WTC11 (cell line): ENCODE data around the gene PMIS2. TPM values are rescaled to one million over a fixed set of nuclear protein-coding genes. Genes with fewer than 3 reads are reported as not detected.

Experiments used
- CBFB ChIP-seq: sonication (generic); formaldehyde crosslinking; IDR thresholded peaks from 2 replicates; pipeline ENCODE4 v1.8.1; 2022; ENCODE audit warnings: mild to moderate bottlenecking, low read depth, missing genetic modification reagents
- CREM ChIP-seq: sonication (generic); formaldehyde crosslinking; IDR thresholded peaks from 2 replicates; pipeline ENCODE4 v1.8.1; 2022; ENCODE audit warnings: mild to moderate bottlenecking, missing genetic modification reagents, moderate library complexity
- E2F1 ChIP-seq: sonication (generic); formaldehyde crosslinking; IDR thresholded peaks from 2 replicates; pipeline ENCODE4 v1.8.0; 2022; ENCODE audit warnings: mild to moderate bottlenecking, missing genetic modification reagents
- E2F4 ChIP-seq: sonication (generic); formaldehyde crosslinking; IDR thresholded peaks from 2 replicates; pipeline ENCODE4 v1.8.1; 2022; ENCODE audit warnings: low read depth, mild to moderate bottlenecking, moderate library complexity, missing genetic modification reagents, borderline replicate concordance
- ELF4 ChIP-seq: sonication (generic); formaldehyde crosslinking; IDR thresholded peaks from 2 replicates; pipeline ENCODE4 v1.8.1; 2022; ENCODE audit warnings: low read depth, mild to moderate bottlenecking, moderate library complexity, missing genetic modification reagents
- EMX1 ChIP-seq: fragments of 250-450 bp; sonication (Bioruptor Pico); IDR thresholded peaks from 2 replicates; pipeline ENCODE4 v1.8.0; 2021; ENCODE audit warnings: mild to moderate bottlenecking
- ETV6 ChIP-seq: sonication (generic); formaldehyde crosslinking; IDR thresholded peaks from 2 replicates; pipeline ENCODE4 v1.8.1; 2022; ENCODE audit warnings: mild to moderate bottlenecking, missing genetic modification reagents
- GABPB1 ChIP-seq: sonication (generic); formaldehyde crosslinking; IDR thresholded peaks from 2 replicates; pipeline ENCODE4 v1.8.1; 2023; ENCODE audit warnings: mild to moderate bottlenecking, missing genetic modification reagents
- IRF2 ChIP-seq: sonication (generic); formaldehyde crosslinking; IDR thresholded peaks from 2 replicates; pipeline ENCODE4 v1.8.0; 2022; ENCODE audit warnings: low read depth, missing genetic modification reagents, borderline replicate concordance
- MXD4 ChIP-seq: fragments of 250-450 bp; sonication (Bioruptor Pico); IDR thresholded peaks from 2 replicates; pipeline ENCODE4 v1.8.0; 2021; ENCODE audit warnings: mild to moderate bottlenecking, moderate library complexity, borderline replicate concordance
- PREB ChIP-seq: sonication (generic); formaldehyde crosslinking; IDR thresholded peaks from 2 replicates; pipeline ENCODE4 v1.8.1; 2022; ENCODE audit warnings: mild to moderate bottlenecking, missing genetic modification reagents, moderate library complexity, borderline replicate concordance
- SOX15 ChIP-seq: fragments of 250-450 bp; sonication (Bioruptor Pico); IDR thresholded peaks from 2 replicates; pipeline ENCODE4 v1.9.0; 2021; ENCODE audit warnings: mild to moderate bottlenecking
- STAT6 ChIP-seq: sonication (generic); formaldehyde crosslinking; conservative IDR thresholded peaks from 2 replicates; pipeline ENCODE4 v1.8.1; 2023; ENCODE audit warnings: mild to moderate bottlenecking, low read depth, missing genetic modification reagents, moderate library complexity
- TEAD1 ChIP-seq: sonication (generic); formaldehyde crosslinking; IDR thresholded peaks from 2 replicates; pipeline ENCODE4 v1.8.0; 2022; ENCODE audit warnings: mild to moderate bottlenecking, missing genetic modification reagents
- TP53 ChIP-seq: sonication (generic); formaldehyde crosslinking; IDR thresholded peaks from 2 replicates; pipeline ENCODE4 v1.8.1; 2023; ENCODE audit warnings: mild to moderate bottlenecking, missing genetic modification reagents
- ZBTB21 ChIP-seq: sonication (generic); formaldehyde crosslinking; IDR thresholded peaks from 2 replicates; pipeline ENCODE4 v1.8.1; 2023; ENCODE audit warnings: mild to moderate bottlenecking, missing genetic modification reagents, borderline replicate concordance
- ZMAT4 ChIP-seq: fragments of 250-450 bp; sonication (Bioruptor Pico); IDR thresholded peaks from 2 replicates; pipeline ENCODE4 v1.9.0; 2021; ENCODE audit warnings: mild to moderate bottlenecking
- ZNF232 ChIP-seq: sonication (generic); formaldehyde crosslinking; IDR thresholded peaks from 2 replicates; pipeline ENCODE4 v1.8.0; 2022; ENCODE audit warnings: mild to moderate bottlenecking, missing genetic modification reagents
- ZNF263 ChIP-seq: sonication (generic); formaldehyde crosslinking; IDR thresholded peaks from 2 replicates; pipeline ENCODE4 v1.8.1; 2022; ENCODE audit warnings: low read depth, mild to moderate bottlenecking, moderate library complexity, missing genetic modification reagents
- ZNF281 ChIP-seq: sonication (generic); formaldehyde crosslinking; IDR thresholded peaks from 2 replicates; pipeline ENCODE4 v1.8.0; 2023; ENCODE audit warnings: mild to moderate bottlenecking, missing genetic modification reagents
- ZNF512 ChIP-seq: sonication (generic); formaldehyde crosslinking; IDR thresholded peaks from 2 replicates; pipeline ENCODE4 v1.8.1; 2022; ENCODE audit warnings: missing genetic modification reagents, borderline replicate concordance
- total RNA-seq: library from RNA; stranded (reverse); gene quantifications from 3 replicates; pipeline ENCODE4 v1.2.3, GENCODE V29; 2021
- TF ChIP-seq, protein P1 (sequence below): fragments of 250-450 bp; sonication (Bioruptor Pico); conservative IDR thresholded peaks from 2 replicates; pipeline ENCODE4 v1.9.0; 2021; ENCODE audit warnings: mild to moderate bottlenecking
- TF ChIP-seq, protein P2 (sequence below): fragments of 250-450 bp; sonication (Bioruptor Pico); IDR thresholded peaks from 2 replicates; pipeline ENCODE4 v1.8.0; 2021; ENCODE audit warnings: mild to moderate bottlenecking

PMIS2 gene
- total RNA-seq, 1 experiment from 2014 or later, result not detected

- TF ChIP-seq STAT6 (no peak), MXD4 (CRISPR knock-in tag) (no peak), CBFB (CRISPR knock-in tag) (no peak), EMX1 (no peak), ZNF232 (no peak), E2F4 (CRISPR knock-in tag) (no peak), TEAD1 (peak; percentile 21; the same call in 1 of the 2 replicates), ZNF281 (CRISPR knock-in tag) (no peak), ETV6 (no peak), PREB (CRISPR knock-in tag) (no peak), ZNF263 (CRISPR knock-in tag) (peak; percentile 91; the same call in 1 of the 2 replicates), CREM (no peak), GABPB1 (no peak), ZBTB21 (CRISPR knock-in tag) (no peak), IRF2 (CRISPR knock-in tag) (no peak), SOX15 (CRISPR knock-in tag) (no peak), E2F1 (CRISPR knock-in tag) (no peak), ZMAT4 (CRISPR knock-in tag) (no peak), TP53 (no peak), ELF4 (no peak), ZNF512 (CRISPR knock-in tag) (no peak)
- TF ChIP-seq, protein P1, sequence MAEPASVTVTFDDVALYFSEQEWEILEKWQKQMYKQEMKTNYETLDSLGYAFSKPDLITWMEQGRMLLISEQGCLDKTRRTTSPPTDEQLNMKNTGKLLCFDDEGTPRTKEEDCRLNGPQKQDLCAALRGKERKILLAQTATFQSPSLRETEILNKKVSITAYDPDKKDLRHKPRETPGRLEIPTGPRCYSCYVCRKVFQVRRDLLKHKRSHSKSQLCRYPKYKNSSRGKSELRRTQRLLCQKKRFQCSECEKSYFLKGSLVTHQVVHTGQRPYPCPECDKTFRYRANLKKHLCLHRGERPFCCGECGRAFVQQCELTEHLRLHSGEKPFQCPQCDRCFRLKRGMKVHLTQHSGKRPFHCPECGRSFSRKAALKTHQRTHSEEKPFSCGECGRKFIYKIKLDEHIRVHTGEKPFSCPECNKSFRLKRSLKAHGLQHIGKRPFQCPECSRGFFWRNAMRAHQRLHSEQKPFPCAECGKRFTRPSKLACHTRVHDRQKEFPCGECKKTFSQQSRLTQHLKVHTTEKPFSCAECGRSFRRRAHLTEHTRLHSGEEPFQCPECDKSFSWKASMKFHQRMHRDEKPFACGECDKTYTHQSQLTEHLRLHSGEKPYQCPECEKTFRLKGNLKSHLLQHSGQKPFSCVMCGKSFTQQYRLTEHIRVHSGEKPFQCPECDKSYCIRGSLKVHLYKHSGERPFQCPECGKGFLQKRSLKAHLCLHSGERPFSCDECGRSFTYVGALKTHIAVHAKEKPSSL (CRISPR knock-in tag), result no peak
- TF ChIP-seq, protein P2, sequence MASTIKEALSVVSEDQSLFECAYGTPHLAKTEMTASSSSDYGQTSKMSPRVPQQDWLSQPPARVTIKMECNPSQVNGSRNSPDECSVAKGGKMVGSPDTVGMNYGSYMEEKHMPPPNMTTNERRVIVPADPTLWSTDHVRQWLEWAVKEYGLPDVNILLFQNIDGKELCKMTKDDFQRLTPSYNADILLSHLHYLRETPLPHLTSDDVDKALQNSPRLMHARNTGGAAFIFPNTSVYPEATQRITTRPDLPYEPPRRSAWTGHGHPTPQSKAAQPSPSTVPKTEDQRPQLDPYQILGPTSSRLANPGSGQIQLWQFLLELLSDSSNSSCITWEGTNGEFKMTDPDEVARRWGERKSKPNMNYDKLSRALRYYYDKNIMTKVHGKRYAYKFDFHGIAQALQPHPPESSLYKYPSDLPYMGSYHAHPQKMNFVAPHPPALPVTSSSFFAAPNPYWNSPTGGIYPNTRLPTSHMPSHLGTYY (CRISPR knock-in tag), result no peak
Measured at GRCh38 chr19:35557539-35558399, 28.2 kb upstream of the PMIS2 start (continued).
